CD4-positive, alpha-beta memory T cell (primary cell): Measurements from ENCODE around the gene ANKRD31. TPM values are rescaled to one million over a fixed set of nuclear protein-coding genes. Genes with fewer than 3 reads are reported as not detected.
"Not testable (repeated sequence)": the region's sequence is repeated elsewhere in the genome, so short reads cannot be mapped to it uniquely, and the experiment has no call there.

Experiments used
- CTCF ChIA-PET: fragments of 350-600 bp; sonication (Branson Sonifier 250); formaldehyde crosslinking; loops from one replicate; lab custom pipeline; 2021; ENCODE audit warnings: inconsistent platforms; ENCODE audit not compliant: partially characterized antibody; lab: Charles Lee
- POLR2A ChIA-PET: fragments of 350-600 bp; sonication (Branson Sonifier 250); formaldehyde crosslinking; loops from one replicate; lab custom pipeline; 2021; ENCODE audit not compliant: partially characterized antibody; lab: Charles Lee
- DNase-seq, 5 donors: peaks; one replicate each; pipeline versions ENCODE4 v3.0.0 to v3.0.0-alpha.2; 2020 to 2022; ENCODE audit warnings: mixed read lengths in 1 of 5
- H3K27ac ChIP-seq: one replicate; pipeline ENCODE4 v1.7.0; 2013; ENCODE audit warnings: low read depth, low read length
- H3K27me3 ChIP-seq: 2 replicates; pipeline ENCODE4 v1.7.0; 2013; ENCODE audit warnings: mild to moderate bottlenecking, low read length, moderate library complexity; ENCODE audit not compliant: insufficient read depth
- H3K36me3 ChIP-seq: 2 replicates; pipeline ENCODE4 v1.7.0; 2013; ENCODE audit warnings: mild to moderate bottlenecking, low read length, moderate library complexity; ENCODE audit not compliant: insufficient read depth
- H3K4me1 ChIP-seq: 2 replicates; pipeline ENCODE4 v1.7.0; 2013; ENCODE audit warnings: mild to moderate bottlenecking, low read length, moderate library complexity; ENCODE audit not compliant: insufficient read depth
- H3K4me3 ChIP-seq, 2 donors: one replicate each; pipeline ENCODE4 v1.7.0; 2013; ENCODE audit warnings: low read length in 2 of 2, mild to moderate bottlenecking in 1 of 2
- H3K9me3 ChIP-seq, 2 donors: one replicate each; pipeline ENCODE4 v1.7.0; 2013; ENCODE audit warnings: low read length in 2 of 2, control low read depth in 1 of 2; ENCODE audit not compliant: control insufficient read depth in 1 of 2
- H3K27ac Mint-ChIP-seq, 7 donors: one replicate each; pipeline ENCODE4 v1.8.0; 2020 to 2021; ENCODE audit warnings: mixed read lengths in 7 of 7, mild to moderate bottlenecking in 6 of 7, inconsistent platforms in 3 of 7, moderate library complexity in 3 of 7
- H3K27me3 Mint-ChIP-seq, 2 donors: one replicate each; pipeline ENCODE4 v1.8.0; 2020 to 2021; ENCODE audit warnings: mixed read lengths in 2 of 2
- H3K36me3 Mint-ChIP-seq, 2 donors: one replicate each; pipeline ENCODE4 v1.8.0; 2020 to 2021; ENCODE audit warnings: mixed read lengths in 2 of 2, inconsistent platforms in 1 of 2, mild to moderate bottlenecking in 1 of 2
- H3K4me1 Mint-ChIP-seq, 4 donors: one replicate each; pipeline ENCODE4 v1.8.0; 2020 to 2021; ENCODE audit warnings: mixed read lengths in 4 of 4, mild to moderate bottlenecking in 1 of 4
- H3K4me3 Mint-ChIP-seq, 8 donors: one replicate each; pipeline ENCODE4 v1.8.0; 2020 to 2021; ENCODE audit warnings: mixed read lengths in 8 of 8, mild to moderate bottlenecking in 7 of 8, moderate library complexity in 6 of 8, inconsistent platforms in 3 of 8
- H3K9me3 Mint-ChIP-seq, 8 donors: one replicate each; pipeline ENCODE4 v1.8.0; 2020 to 2021; ENCODE audit warnings: mixed read lengths in 8 of 8, mild to moderate bottlenecking in 5 of 8, inconsistent platforms in 3 of 8, moderate library complexity in 1 of 8
- intact Hi-C: fragments of 100-400 bp; cut with micrococcal nuclease; formaldehyde crosslinking; loops from one replicate; pipeline ENCODE4 v1.15.1; 2023
- polyA plus RNA-seq, 2 donors: library from polyadenylated mRNA; unstranded; fragments of 300-500 nt; fragmentation: Illumina TruSeq; gene quantifications; one replicate each; pipeline ENCODE4 v1.2.3, GENCODE V29; 2021
- total RNA-seq, 2 experiments: library from RNA; stranded (reverse); gene quantifications; one replicate each; pipeline ENCODE4 v1.2.3, GENCODE V29; 2021

ANKRD31 gene
- total and polyA plus RNA-seq, 4 experiments from 2014 or later, result 0.21 to 0.86 (median 0.73) TPM; not detected in 1

DNA sequence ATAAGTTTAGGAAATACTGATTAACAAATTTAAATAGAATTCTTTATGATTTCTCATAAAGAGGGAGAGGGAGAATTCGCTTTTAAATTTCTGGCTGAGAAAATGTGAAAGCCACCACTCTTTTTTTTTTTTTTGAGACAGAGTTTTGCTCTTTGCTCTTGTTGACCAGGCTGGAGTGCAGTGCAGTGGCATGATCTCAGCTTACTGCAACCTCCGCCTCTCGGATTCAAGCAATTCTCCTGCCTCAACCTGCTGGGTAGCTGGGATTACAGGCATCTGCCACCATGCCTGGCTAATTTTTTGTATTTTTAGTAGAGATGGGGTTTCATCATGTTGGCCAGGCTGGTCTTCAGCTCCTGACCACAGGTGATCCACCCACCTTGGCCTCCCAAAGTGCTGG is 157.3 kb downstream of the ANKRD31 start:
- peak overlapping the region in 2 of 7 donors; percentile 29 to 47 for H3K27ac Mint-ChIP-seq
- DNase-seq, H3K4me3 Mint-ChIP-seq, H3K27ac ChIP-seq, H3K9me3 ChIP-seq, H3K9me3 Mint-ChIP-seq, H3K27me3 ChIP-seq, intact Hi-C loops, H3K27me3 Mint-ChIP-seq, H3K36me3 ChIP-seq, H3K36me3 Mint-ChIP-seq, H3K4me3 ChIP-seq: not testable (repeated sequence)
- H3K4me1 Mint-ChIP-seq, result peaks cover 4 to 26% (median 15%) of the 10 kb centered on the region in 4 donors
- H3K4me1 ChIP-seq, result peaks cover 16% of the 10 kb centered on the region
- POLR2A ChIA-PET, result interaction anchor here (1.0 kb wide), 1 partner anchor 22 kb away, joined by 3 read pairs; no protein-coding TSS in a partner anchor
- CTCF ChIA-PET, result interaction anchor here (1.2 to 1.5 kb wide), 2 partner anchors 7 to 19 kb away, joined by 3 read pairs; no protein-coding TSS in a partner anchor

DNA sequence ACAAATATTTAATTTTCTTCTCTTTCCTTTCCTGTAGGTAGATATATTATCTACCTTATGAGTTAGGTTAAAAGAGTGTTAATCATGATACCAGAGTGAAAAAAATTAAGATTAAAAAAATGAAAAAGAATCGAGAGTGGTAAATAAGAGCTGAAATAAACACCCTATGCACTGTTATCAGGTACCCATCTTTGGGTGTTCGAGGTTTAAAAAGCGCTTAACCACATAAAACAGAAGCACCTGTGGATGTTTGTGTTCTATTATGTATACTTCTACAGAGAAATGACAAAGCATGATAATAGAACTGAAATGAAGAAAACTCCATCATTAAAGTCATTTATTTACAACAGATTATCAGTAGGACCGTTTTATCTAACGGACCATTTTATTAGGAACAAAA is 158.7 kb downstream of the ANKRD31 start:
- H3K27ac Mint-ChIP-seq, result peak overlapping the region in 2 of 7 donors; percentile 29 to 73
- intact Hi-C loops, result loop anchor here (1.0 kb wide), 1 partner anchor 21 kb away; no protein-coding TSS in a partner anchor
- no peaks in the 10 kb centered on the region for H3K36me3 Mint-ChIP-seq
- POLR2A ChIA-PET, result interaction anchor here (0.8 to 2.5 kb wide), 6 partner anchors 16 to 28 kb away, joined by 3 to 13 read pairs (median 6); partner anchors contain the start of gene GCNT4
- Histone ChIP-seq H3K36me3 (no peaks in the 10 kb centered on the region), H3K4me1 (peaks cover 16% of the 10 kb centered on the region), H3K27ac (no peak overlapping the region), H3K27me3 (no peaks in the 10 kb centered on the region), H3K9me3 (no peaks in the 10 kb centered on the region), H3K4me3 (no peak overlapping the region)
- peak overlapping the region in 3 of 8 donors; percentile 33 to 57 (median 52) for H3K4me3 Mint-ChIP-seq
- H3K4me1 Mint-ChIP-seq, result peaks cover 4 to 26% (median 15%) of the 10 kb centered on the region in 4 donors
- CTCF ChIA-PET, result interaction anchor here (1.2 to 1.4 kb wide), 2 partner anchors 18 to 28 kb away, joined by 3 to 4 read pairs; no protein-coding TSS in a partner anchor
- DNase-seq, result peak; percentile 36 to 75 (median 66)
- no peaks in the 10 kb centered on the region for H3K9me3 Mint-ChIP-seq
- H3K27me3 Mint-ChIP-seq, result no peaks in the 10 kb centered on the region

DNA sequence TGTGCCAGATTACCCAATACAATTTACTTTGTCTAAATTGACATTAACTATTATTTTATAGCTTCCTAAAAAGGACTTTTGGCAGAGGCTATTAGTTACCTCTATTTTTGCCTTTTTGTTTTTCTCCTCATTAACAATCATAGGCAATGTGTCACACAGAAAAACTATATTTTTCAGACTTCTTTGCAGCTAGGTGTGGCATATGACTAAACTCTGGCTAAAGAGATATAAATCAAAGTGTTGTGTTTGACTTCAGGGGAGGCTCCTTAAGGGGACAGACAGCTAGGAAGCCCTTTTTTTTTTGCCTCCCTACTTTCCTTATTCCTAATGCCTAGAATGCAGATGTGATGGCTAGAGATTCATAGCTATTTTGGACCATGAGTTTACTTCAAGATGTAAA is 164.6 kb downstream of the ANKRD31 start:
- Histone ChIP-seq H3K36me3 (no peaks in the 10 kb centered on the region), H3K4me3 (no peak overlapping the region), H3K27ac (no peak overlapping the region), H3K4me1 (no peaks in the 10 kb centered on the region), H3K27me3 (no peaks in the 10 kb centered on the region), H3K9me3 (no peaks in the 10 kb centered on the region)
- POLR2A ChIA-PET, result interaction anchor here (1.2 kb wide), 1 partner anchor 18 kb away, joined by 3 read pairs; no protein-coding TSS in a partner anchor
- Mint-ChIP-seq H3K36me3 (no peaks in the 10 kb centered on the region), H3K4me3 (no peak overlapping the region), H3K27me3 (no peaks in the 10 kb centered on the region), H3K4me1 (peaks cover 4 to 15% (median 10%) of the 10 kb centered on the region in 4 donors), H3K27ac (no peak overlapping the region), H3K9me3 (peaks cover 0 to 3% (median 0%) of the 10 kb centered on the region in 8 donors)
- CTCF ChIA-PET, result interaction anchor here (0.8 to 2.3 kb wide), 6 partner anchors 8 to 165 kb away, joined by 3 to 9 read pairs (median 3); partner anchors contain the start of gene ANKRD31
- no peak for DNase-seq
- intact Hi-C loops, result no loop called here

DNA sequence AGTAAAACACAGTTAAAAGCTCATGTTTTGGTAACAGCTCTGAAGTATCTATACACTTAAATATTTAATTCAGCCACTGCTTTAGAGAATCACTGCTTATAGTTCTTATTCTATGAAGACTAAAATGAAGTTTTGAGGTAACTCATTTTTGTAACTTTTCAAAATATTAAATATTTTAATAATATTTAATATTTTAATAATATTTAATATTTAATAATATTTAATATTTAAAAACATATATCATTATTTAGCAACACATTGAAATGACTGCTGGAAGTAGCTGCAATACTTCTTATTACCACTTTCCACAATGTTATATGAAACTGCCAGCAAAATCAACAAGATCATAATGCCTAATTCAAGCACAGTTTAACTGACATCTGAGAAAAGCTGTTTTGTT is 165.6 kb downstream of the ANKRD31 start:
- H3K27me3 ChIP-seq, result no peaks in the 10 kb centered on the region
- H3K4me1 ChIP-seq, result no peaks in the 10 kb centered on the region
- intact Hi-C loops, result no loop called here
- ChIA-PET POLR2A (interaction anchor here (1.2 kb wide), 1 partner anchor 17 kb away, joined by 3 read pairs; no protein-coding TSS in a partner anchor), CTCF (interaction anchor here (1.6 to 2.3 kb wide), 3 partner anchors 18 to 166 kb away, joined by 3 to 9 read pairs (median 5); partner anchors contain the start of gene ANKRD31)
- Mint-ChIP-seq H3K4me1 (peaks cover 4 to 10% (median 9%) of the 10 kb centered on the region in 4 donors), H3K27ac (no peak overlapping the region), H3K27me3 (no peaks in the 10 kb centered on the region), H3K4me3 (no peak overlapping the region), H3K9me3 (peaks cover 0 to 3% (median 0%) of the 10 kb centered on the region in 8 donors), H3K36me3 (no peaks in the 10 kb centered on the region)
- no peak overlapping the region for H3K4me3 ChIP-seq
- no peaks in the 10 kb centered on the region for H3K36me3 ChIP-seq
- no peaks in the 10 kb centered on the region for H3K9me3 ChIP-seq
- no peak for DNase-seq
- no peak overlapping the region for H3K27ac ChIP-seq

DNA sequence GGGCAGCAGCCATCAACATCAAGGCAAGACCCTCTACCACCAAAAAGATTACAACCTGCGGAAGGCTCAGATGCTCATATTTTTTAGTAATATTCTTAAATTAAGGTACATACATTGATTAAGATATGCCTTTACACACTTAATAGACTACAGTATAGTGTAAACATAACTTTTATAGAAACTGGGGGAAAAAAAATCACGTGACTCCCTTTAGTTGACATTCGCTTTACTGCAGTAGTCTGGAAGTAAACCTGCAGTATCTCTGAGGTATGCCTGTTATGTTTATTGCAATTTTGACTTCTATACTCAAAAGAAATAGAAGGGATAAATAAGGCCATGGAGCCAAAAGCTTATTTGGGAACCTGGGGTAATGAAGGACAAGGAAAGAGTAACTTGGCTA is 169.2 kb downstream of the ANKRD31 start:
- no peaks in the 10 kb centered on the region for H3K36me3 Mint-ChIP-seq
- DNase-seq, result no peak
- Histone ChIP-seq H3K36me3 (no peaks in the 10 kb centered on the region), H3K9me3 (no peaks in the 10 kb centered on the region), H3K27ac (no peak overlapping the region), H3K27me3 (no peaks in the 10 kb centered on the region), H3K4me1 (peaks cover 11% of the 10 kb centered on the region), H3K4me3 (no peak overlapping the region)
- H3K9me3 Mint-ChIP-seq, result peaks cover 0 to 3% (median 0%) of the 10 kb centered on the region in 8 donors
- no peak overlapping the region for H3K4me3 Mint-ChIP-seq
- POLR2A ChIA-PET, result no interaction called here
- intact Hi-C loops, result no loop called here
- peaks cover 6 to 12% (median 8%) of the 10 kb centered on the region in 4 donors for H3K4me1 Mint-ChIP-seq
- CTCF ChIA-PET, result no interaction called here
- no peaks in the 10 kb centered on the region for H3K27me3 Mint-ChIP-seq
- H3K27ac Mint-ChIP-seq, result no peak overlapping the region

DNA sequence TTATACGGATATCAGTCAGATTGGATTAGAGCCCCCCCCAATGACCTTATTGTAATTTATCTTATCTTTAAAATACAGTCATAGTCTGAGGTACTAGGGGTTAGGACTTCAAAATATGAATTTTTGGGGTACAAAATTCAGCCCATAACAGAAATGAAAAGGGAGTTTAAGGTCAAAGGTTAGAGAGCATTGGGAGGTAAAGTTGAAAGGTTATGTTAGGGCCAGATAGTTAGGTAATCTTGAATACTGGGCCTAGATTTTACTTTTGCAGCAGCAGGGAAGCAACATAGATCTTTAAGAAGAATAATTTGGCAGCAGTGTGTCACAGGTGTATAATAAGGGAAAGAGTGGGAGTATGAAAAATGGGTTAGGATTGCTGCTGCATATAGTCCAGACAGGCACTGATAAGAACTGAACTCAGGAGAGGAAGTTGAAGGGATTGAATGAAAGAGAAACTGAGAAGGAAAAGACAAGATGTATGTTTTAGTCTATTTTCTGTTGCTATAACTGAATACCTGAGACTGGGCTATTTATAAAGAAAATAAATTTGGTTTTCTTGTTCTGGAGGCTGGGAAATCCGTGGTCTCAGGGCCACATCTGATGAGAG is 173.7 kb downstream of the ANKRD31 start:
- H3K4me3 ChIP-seq, result no peak overlapping the region
- intact Hi-C loops, result no loop called here
- no peaks in the 10 kb centered on the region for H3K27me3 ChIP-seq
- no peak overlapping the region for H3K27ac ChIP-seq
- H3K36me3 ChIP-seq, result no peaks in the 10 kb centered on the region
- Mint-ChIP-seq H3K4me1 (peaks cover 24 to 49% (median 38%) of the 10 kb centered on the region in 4 donors), H3K9me3 (peaks cover 0 to 4% (median 0%) of the 10 kb centered on the region in 8 donors), H3K27me3 (no peaks in the 10 kb centered on the region), H3K36me3 (no peaks in the 10 kb centered on the region), H3K4me3 (peak overlapping the region in 2 of 8 donors; percentile 27 to 36), H3K27ac (peak overlapping the region in 4 of 7 donors; percentile 8 to 31 (median 22))
- CTCF ChIA-PET, result no interaction called here
- H3K9me3 ChIP-seq, result no peaks in the 10 kb centered on the region
- POLR2A ChIA-PET, result interaction anchor here (0.8 kb wide), 1 partner anchor 11 kb away, joined by 3 read pairs; the partner anchor contains the start of gene GCNT4
- H3K4me1 ChIP-seq, result peaks cover 52% of the 10 kb centered on the region
- no peak for DNase-seq
